Amniotic stem cell (primary cell): ENCODE data around the gene TET1.
"Not testable (repeated sequence)": the region's sequence is repeated elsewhere in the genome, so short reads cannot be mapped to it uniquely, and the experiment has no call there.

Experiments
- DNase-seq: peaks from one replicate; lab custom pipeline; 2025; lab: John Stamatoyannopoulos, UW

TET1 gene

DNA sequence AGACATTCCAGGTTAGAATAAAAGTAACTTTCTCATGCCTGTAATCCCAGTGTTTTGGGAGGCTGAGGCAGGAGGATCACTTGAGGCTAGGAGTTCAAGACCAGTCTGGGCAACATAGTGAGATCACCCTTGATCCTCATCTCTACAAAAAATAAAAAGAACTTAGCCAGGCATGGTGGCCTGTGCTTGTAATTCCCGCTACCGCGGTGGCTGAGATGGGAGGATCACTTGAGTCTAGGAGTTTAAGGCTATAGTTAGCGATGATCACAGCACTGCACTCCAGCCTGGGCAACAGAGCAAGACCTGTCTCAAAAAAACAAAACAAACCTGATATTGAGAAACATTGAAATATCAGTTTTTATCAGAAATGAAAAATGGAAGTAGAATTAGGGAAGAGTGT is 4.6 kb downstream of the TET1 start:
- DNase-seq = no peak

DNA sequence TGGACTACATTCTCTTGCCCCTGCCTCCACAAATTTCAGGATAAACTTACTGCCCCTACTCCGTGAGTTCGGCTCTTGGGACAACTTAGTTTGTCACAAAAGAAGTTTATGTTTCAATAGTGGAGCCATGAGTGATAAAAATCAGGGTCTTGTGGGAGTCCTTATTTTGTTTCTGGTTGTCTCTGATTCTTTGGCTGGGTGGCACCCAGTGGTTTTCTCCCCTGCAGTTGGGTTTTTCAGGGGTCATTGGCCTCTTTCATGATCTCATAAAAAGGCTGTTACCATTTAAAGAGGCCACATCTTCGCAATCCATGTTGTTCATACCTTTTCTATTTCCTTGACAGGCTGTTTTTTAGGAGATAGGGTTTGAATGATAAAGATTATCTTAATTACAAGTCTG is 5.5 kb downstream of the TET1 start:
- no peak for DNase-seq

DNA sequence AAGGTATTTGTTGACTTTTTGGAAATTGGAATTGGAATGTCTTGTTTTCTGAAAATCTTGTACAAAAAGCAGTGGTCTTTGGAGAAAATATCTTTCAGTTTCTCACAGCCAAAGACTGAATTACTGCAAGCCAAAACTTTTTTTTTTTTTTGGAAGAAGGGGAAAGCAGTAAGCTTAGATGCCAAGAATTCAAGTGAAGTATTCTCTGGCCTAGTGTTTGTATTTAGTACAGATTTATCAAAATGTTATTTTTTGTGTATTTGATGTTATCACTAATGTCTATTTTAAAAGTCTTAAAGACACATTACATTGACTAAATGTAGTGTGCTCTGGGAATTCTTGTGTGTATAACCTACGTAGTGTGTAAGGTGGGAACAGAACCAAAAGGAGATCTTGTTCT is 6.2 kb downstream of the TET1 start:
- no peak for DNase-seq

DNA sequence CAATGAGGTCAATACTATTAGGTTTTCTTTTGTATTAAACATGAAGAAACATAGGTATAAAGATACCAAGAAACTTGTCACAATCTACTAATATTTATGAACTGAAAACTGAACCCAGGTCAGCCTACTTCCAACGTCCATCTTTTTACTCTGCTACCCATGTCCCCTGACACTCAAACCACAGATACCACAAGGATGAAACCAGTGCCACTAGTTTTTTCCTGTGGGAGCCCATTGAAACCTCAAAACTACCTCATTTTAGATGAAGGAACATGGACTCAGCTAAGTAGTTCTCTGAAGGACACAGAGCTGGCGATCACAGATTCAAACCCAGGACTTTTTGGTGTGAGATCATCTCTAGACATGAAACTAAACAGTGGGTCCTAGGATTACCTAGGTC is 6.8 kb downstream of the TET1 start:
- no peak for DNase-seq

DNA sequence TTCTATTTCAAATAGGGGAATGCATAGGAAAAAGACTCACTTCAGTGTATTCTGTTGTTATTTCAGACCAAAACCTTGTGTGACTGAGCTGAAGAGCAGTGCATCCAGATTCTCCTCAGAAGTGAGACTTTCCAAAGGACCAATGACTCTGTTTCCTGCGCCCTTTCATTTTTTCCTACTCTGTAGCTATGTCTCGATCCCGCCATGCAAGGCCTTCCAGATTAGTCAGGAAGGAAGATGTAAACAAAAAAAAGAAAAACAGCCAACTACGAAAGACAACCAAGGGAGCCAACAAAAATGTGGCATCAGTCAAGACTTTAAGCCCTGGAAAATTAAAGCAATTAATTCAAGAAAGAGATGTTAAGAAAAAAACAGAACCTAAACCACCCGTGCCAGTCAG is 12.0 kb downstream of the TET1 start:
- no peak for DNase-seq

DNA sequence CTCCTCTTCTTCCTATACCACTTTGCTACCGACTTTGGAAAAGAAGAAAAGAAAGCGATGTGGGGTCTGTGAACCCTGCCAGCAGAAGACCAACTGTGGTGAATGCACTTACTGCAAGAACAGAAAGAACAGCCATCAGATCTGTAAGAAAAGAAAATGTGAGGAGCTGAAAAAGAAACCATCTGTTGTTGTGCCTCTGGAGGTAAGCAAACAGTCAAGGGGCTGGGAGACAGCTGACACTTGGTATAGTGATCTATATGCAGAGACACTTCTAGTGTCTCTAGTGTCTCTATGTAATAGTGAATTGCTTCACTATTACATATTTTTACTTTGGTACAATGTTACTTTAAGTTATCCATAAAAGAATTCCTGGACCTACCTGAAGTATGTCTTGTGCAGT is 13.9 kb downstream of the TET1 start:
- no peak for DNase-seq

DNA sequence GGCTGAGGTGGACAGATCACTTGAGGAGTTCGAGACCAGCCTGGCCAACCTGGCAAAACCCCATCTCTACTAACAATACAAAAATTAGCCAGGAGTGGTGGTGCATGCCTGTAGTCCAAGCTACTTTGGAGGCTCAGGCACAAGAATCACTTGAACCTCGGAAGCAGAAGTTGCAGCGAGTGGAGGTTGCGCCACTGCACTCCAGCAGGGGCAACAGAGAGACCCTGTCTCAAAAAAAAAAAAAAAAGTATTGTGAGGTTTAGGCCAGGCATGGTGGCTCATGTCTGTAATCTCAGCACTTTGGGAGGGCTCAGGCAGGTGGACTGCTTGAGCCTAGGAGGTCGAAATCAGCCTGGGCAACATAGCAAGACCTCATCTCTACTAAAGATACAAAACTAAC is 16.0 kb downstream of the TET1 start:
- no peak for DNase-seq

DNA sequence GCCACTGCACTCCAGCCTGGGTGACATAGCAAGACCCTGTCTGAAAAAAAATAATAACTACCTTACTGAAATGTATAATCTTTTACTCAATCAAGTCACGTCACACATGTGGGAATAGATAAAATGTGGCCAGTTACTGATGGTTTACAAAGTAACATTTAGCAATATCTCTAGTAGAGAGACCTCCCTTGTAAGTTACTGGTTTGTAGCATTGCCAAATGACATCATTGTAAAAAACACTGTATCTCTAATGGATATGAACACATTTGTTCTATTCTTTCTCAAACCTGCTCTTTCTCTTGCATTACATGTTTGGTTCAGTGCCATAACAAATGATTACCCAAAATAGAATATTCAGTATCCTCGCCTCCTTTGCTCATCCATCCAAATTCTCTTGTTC is 18.8 kb downstream of the TET1 start:
- no peak for DNase-seq

DNA sequence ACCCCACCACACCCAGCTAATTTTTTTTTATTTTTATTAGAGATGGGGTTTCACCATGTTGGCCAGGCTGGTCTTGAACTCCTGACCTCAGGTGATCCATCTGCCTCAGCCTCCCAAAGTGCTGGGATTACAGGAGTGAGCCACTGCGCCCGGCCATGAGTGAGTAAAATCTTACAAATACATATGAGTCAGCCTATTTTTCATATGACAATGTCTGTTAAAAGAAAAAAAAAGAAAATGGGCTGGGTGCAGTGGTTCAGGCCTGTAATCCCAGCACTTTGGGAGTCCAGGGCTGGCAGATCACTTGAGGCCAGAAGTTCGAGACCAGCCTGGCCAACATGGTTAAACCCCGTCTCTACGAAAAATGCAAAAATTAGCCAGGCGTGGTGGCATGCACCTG is 24.1 kb downstream of the TET1 start:
- not testable (repeated sequence) for DNase-seq

DNA sequence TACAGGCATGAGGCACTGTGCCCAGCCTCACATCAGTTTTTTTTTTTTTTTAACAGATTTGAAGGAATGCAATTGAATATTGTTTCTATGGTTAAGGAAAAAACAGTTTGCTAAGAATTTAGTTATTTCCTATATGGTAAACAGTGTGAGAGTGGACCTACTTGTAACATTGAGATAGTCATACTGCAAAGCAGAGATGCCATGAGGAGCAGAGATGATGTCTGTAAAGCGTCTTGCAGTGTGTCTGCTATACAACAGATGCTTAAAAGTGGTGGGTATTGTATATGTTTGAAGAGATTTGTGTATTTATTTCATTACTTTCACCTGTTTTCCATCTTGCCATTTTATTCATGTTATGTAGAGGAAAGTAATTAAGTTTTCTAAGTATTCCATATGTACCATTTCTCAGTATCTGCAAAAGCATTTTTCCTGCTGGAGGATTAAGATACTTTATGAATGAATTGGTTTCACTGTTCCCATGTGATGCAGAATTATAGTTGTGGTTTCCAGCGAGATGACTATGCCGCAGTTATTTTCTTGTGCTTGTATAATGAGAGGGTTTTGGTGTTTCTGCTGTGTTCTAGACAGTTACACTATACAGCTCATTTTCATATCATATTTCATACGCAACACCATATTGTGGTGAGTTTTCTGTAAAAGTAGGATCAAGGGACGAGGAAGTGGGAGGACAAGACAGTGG is 26.6 kb downstream of the TET1 start:
- DNase-seq = no peak

DNA sequence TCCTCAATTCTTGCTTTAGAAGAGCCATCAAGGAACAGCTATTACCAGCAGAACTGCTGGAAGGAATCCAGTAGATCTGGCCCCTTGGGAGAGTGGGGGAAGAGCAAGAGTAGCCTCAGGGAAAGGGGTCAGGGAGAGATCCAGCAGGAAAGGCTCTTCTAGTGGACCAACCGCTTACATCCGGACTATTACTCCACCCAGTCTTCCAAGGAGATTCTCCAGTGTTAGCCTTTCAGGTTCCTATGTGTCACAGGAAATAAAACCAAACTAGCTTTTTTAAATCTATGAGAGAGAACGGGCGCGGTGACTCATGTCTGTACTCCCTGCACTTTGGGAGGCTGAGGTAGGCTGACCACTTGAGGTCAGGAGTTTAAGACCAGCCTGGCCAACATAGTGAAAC is 34.3 kb downstream of the TET1 start:
- DNase-seq = no peak

DNA sequence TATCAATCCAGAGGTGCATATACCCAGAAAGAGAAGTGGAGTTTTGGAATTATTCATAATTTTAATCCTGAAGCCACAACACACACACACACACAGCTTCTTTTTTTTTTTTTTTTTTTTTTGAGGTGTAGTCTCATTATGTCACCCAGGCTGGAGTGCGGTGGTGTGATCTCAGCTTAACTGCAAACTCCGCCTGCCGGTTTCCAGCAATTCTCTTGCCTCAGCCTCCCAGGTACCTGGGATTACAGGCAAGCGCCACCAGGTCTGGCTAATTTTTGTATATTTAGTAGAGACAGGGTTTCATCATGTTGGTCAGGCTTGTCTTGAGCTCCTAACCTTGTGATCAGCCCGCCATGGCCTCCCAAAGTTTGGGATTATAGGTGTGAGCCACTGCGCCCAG is 35.4 kb downstream of the TET1 start:
- DNase-seq = no peak

DNA sequence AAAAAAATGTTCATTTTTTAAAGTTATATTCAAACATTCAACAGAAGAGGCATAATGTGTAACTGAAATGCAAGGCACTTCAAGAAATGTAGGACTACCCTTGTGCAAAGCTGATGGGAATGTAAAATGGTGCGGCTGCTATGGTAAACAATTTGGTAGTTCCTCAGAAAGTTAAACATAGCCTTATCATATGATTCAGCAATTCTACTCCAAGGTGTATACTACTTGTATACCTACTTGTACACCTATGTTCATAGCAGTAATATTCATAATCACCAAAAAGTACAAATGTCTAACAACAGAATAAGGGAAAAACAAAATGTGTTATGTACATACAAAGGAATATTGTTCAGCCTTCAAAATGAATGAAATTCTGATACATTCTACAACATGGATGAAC is 37.3 kb downstream of the TET1 start:
- DNase-seq = no peak

DNA sequence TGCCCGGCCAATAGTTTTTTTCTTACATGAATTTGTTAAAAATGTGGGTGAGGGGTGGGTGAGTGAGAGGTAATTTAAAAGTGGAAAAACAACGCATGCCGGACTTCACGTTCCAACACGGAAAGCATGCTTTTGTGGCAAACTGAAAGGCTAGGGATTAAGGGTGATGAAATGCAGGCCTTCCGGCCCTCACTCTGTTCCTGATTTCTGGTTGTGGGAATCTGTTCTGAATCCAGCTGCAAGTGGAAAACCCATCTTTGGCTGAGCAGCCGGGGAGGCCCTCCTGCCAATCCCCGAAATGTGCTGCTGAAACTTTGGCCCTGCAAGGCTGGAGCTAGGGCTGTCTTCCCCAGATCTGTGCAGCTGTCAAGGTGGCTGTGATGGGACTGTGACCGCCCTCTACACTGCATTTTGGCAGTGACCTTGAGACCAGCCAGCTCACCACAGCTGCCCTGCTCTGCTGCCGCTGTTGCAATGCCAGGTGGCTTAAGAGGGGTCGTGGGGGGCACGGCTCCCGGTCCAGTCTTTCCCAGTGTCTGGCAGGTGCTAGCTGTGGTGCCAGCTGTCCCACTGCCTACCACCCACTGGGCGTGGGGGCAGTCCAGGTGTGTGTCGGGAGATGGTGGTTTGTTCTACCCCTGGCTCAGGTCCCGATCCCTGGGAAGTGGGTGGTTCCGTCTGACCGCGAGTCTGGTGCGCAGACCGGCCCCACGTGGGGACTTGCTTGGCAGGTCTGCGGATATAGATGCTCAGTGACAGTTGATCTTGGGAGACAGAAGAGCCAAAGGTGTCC is 39.0 kb downstream of the TET1 start:
- DNase-seq = no peak

DNA sequence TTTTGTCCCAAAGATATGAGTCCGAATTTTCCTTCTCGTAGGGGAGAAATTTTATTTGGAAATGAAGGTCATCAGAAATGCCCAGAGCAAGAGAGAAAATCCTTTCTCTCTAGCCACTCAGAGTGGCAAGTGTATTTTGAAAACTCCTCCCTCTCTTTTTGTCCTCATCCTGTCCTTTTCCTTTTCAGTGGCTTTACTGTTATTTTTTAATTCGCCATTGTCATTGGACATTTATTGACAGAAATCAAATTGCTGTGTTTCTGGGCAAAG is 39.6 kb downstream of the TET1 start:
- no peak for DNase-seq

DNA sequence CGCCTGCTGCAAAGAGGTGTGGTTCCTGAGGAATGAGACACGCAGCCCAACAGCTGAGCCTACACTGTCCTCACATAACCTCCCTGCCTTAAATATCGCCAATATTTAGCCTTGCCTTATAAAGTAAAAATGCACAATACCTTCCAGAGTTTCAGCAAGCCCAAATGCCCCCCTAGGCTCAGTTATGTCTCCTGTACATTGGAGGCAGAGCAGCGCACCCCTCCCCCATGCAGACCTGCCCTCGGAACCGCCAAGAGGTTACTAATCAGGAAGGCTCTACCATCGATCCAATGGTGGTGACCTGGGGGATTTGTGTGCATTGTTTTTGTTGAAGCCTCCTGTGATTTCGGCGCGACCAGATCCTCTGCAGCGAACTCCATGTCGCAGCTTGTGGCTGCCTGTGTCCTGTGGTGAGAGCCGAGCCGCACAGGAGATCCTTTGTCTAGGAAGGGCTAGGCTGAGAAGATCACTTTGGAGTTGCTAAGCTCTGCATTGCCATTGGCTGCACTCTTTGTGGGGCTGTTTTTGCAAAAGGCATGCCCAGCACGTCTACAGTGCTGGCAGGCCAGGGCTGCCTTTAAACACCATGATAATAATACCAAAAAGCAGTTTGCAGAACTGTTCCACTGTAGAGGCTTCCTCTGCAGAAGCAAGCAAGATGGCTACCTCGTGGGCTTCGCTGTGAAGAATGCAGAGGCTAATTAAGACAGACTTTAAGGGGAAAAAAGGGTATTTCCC is 40.1 kb downstream of the TET1 start:
- peak; percentile 44 for DNase-seq

DNA sequence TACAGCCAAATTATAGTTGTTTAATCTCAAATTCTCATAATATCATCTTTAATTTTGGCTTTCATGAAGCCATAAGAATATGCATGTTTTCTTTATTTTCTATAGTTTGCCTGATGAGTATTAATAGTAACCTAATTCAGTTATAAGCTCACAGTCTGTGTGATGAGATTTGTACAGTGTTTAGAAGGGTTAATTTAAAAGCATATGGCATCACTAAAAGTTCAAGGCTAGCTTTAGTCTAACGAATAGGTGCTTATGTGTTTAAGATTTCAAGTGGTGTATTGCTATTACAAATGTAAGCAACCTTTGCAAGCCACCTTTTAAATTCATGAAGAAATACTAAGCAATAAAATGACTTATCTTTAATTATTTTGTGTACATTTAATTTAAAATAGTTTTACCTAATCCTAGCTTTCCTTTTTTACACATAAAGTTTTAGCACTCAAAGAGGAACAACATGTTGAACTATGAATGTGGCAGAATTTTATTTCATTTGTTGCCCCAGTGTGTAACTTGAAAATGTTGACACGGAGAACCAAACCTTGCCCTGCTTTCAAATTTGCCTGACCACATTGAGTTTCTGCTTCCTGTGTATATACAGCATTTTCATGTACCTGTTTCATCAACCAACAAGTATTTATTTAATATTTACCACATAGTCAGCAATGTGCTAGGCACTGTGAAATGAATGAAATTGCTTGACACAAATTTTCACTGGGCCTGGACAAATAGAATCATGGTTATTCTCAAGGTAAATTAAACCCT is 41.5 kb downstream of the TET1 start:
- DNase-seq = no peak

DNA sequence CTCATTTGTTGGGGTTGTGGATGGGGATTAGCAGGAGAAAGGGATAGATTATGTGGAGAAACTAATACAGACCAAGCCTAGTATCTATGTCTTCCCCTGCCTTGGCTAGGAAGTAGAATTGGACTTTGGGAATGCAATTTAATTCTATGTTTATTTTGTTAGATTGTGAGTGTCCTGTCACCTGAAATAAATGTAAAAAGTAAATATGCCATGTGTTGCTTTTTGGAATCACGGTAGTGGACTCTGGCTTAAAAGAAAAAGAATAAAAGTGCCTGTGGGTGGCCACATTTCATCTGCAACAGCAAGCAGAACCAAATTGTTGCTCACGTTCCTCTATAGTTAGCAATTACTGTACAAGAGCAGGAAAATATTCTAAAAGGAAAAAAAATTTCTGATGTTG is 42.3 kb downstream of the TET1 start:
- no peak for DNase-seq

DNA sequence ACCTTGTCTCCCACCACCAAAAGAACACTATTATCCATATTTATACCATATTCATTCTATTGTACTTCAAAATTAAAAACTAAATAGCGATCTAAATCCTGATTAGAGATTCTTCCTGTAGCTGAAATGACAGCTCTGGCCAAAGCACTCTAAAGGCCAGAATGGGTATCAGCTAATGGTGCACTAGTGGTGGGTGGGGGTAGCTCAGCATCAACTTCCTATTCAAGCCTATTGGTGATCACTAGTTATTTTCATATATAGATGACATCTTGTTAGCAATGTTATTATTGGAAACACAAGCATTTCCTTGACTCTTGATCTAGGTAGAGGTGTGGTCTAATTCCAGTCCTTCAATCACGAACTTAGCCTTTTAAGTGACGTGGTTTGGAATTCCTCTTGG is 43.6 kb downstream of the TET1 start:
- DNase-seq = no peak

DNA sequence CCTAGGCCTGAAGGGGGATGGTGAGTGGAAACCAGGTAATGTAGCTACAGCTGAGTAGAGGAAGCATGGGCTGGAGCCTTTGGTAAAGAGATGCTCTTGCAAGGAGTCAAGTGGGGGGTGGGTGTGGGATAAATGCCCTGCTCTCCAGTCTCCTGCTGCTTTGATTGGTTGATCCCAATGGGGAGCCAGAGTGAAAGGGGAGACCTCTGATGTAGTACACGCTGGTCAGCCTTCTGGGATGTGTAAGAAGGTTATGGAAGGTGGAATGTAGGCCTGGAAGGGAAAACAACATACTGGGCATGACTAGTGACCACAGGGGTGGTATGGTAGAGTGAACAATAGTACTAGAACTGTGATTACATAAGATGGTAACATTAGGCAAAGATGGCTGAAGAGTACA is 44.3 kb downstream of the TET1 start:
- DNase-seq = no peak

DNA sequence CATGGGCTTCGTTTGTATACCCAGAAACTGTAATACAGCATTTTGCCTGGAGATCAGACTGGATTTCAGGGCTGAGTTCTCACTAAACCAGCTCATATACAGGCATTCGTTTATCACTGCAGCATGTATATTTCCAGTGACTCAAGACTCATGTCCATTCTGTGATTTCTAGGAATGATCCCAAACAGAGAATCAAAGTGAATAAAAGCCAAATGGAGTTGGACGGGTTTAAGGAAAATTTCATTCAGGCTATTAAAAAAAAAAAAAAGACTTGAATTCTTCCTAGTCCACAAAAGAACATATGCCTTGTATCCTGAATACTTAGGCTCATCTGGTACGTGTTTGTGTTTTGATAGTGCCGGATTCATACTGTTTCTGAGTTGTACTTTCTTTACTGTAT is 46.8 kb downstream of the TET1 start:
- DNase-seq = no peak

DNA sequence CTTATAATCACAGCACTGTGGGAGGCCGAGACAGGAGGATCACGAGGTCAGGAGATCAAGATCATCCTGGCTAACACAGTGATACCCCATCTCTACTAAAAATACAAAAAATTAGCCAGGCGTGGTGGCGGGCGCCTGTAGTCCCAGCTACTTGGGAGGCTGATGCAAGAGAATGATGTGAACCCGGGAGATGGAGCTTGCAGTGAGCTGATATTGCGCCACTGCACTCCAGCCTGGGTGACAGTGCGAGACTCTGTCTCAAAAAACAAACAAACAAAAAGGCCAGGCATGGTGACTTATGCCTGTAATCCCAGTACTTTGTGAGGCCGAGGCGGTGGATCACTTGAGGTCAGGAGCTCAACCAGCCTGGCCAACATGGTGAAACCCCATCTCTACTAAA is 49.9 kb downstream of the TET1 start:
- DNase-seq = not testable (repeated sequence)

DNA sequence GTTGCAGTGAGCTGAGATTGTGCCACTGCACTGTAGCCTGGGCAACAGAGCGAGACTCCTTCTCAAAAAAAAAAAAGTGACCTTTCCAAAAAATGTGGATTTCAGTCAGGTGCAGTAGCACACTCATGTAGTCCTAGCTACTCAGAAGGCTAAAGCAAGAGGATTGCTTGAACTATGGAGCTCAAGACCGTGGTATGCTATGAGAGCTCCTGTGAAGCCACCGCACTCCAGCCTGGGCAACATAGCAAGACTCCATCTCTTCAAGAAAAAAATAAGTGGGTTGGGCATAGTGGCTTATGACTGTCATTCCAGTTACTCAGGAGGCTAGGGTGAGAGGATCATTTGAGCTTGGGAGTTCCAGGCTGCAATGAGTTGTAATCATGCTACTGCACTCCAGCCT is 51.1 kb downstream of the TET1 start:
- DNase-seq = no peak
